Fibroblast of lung (primary cell): ENCODE data around the gene PRDX2. TPM values are rescaled to one million over a fixed set of nuclear protein-coding genes. Genes with fewer than 3 reads are reported as not detected.
A peak's percentile ranks its signal among the peaks of the same experiment; 100 is the strongest.

ENCODE experiments used
- DNase-seq, 2 donors: peaks; one replicate each; pipeline versions ENCODE4 v3.0.0 to v3.0.0-alpha.2; 2010; ENCODE audit warnings: low read depth in 2 of 2
- H2AFZ ChIP-seq: 2 replicates; pipeline ENCODE4 v1.5.1; 2012; ENCODE audit warnings: low read length, control low read depth, inconsistent platforms
- H3K27ac ChIP-seq: 2 replicates; pipeline ENCODE4 v1.5.1; 2011; ENCODE audit warnings: low read length, control low read depth; ENCODE audit not compliant: insufficient read depth
- H3K27me3 ChIP-seq: 2 replicates; pipeline ENCODE4 v1.5.1; 2011; ENCODE audit warnings: mild to moderate bottlenecking, low read length; ENCODE audit not compliant: control insufficient read depth, insufficient read depth
- H3K36me3 ChIP-seq: 2 replicates; pipeline ENCODE4 v1.5.1; 2011; ENCODE audit warnings: low read length; ENCODE audit not compliant: control insufficient read depth, insufficient read depth
- H3K4me1 ChIP-seq: 2 replicates; pipeline ENCODE4 v1.5.1; 2011; ENCODE audit warnings: low read length; ENCODE audit not compliant: control insufficient read depth, insufficient read depth; ENCODE audit errors: extremely low read depth
- H3K4me2 ChIP-seq: 2 replicates; pipeline ENCODE4 v1.5.1; 2011; ENCODE audit warnings: low read length, control low read depth; ENCODE audit not compliant: insufficient read depth; ENCODE audit errors: extremely low read depth
- H3K4me3 ChIP-seq, 4 experiments: fragments of 200-600 bp in 1 of 4; sonication (generic) in 1 of 4; replicated peaks in 1 of 4; 2 replicates each; pipeline ENCODE4 v1.5.1; 2011 to 2016; ENCODE audit warnings: low read length in 4 of 4, low read depth in 3 of 4, mild to moderate bottlenecking in 3 of 4, control low read depth in 2 of 4, inconsistent platforms in 1 of 4, mixed read lengths in 1 of 4; ENCODE audit not compliant: insufficient read depth in 1 of 4; ENCODE audit errors: control extremely low read depth in 1 of 4
- H3K79me2 ChIP-seq: 2 replicates; pipeline ENCODE4 v1.5.1; 2012; ENCODE audit warnings: mild to moderate bottlenecking, low read length, inconsistent platforms; ENCODE audit not compliant: control insufficient read depth, insufficient read depth
- H3K9ac ChIP-seq: 2 replicates; pipeline ENCODE4 v1.5.1; 2011; ENCODE audit warnings: mild to moderate bottlenecking, low read length, control low read depth; ENCODE audit not compliant: insufficient read depth
- H3K9me3 ChIP-seq: 2 replicates; pipeline ENCODE4 v1.5.1; 2012; ENCODE audit warnings: low read depth, low read length; ENCODE audit not compliant: control insufficient read depth, insufficient read depth
- H4K20me1 ChIP-seq: 2 replicates; pipeline ENCODE4 v1.5.1; 2011; ENCODE audit warnings: low read length; ENCODE audit not compliant: control insufficient read depth, insufficient read depth; ENCODE audit errors: extremely low read depth
- CTCF ChIP-seq, 2 donors: IDR thresholded peaks in 1 of 2; conservative IDR thresholded peaks in 1 of 2; 1 replicate in 1 of 2; 2 replicates in 1 of 2; pipeline ENCODE4 v1.5.1; 2011 to 2012; ENCODE audit warnings: low read length in 2 of 2, control low read depth in 1 of 2, inconsistent platforms in 1 of 2, low read depth in 1 of 2, mild to moderate bottlenecking in 1 of 2
- EZH2 ChIP-seq: IDR thresholded peaks from 2 replicates; pipeline ENCODE4 v1.5.1; 2012; ENCODE audit warnings: low read length, control low read depth, mild to moderate bottlenecking; ENCODE audit errors: missing control alignments
- polyA plus RNA-seq, 2 donors: library from polyadenylated mRNA; depleted of rRNA in 1 of 2; stranded (reverse) in 1 of 2; unstranded in 1 of 2; fragments of >200 nt; gene quantifications; 2 replicates each; pipeline ENCODE4 v1.2.1, GENCODE V29; 2011 to 2012; ENCODE audit warnings: missing spikeins in 1 of 2
- total RNA-seq: library from RNA; depleted of rRNA; stranded (reverse); fragments of >200 nt; gene quantifications from 2 replicates; pipeline ENCODE4 v1.2.1, GENCODE V29; 2014

Gene PRDX2
- total and polyA plus RNA-seq, 2 donors (not counting 1 experiment from before 2014, with no cell fraction given), result 186 to 228 TPM

- H3K4me3 ChIP-seq, result peak overlapping the region; percentile 39 to 57 (median 46)
- H3K79me2 ChIP-seq, result no peaks in the 10 kb centered on the region
- peaks cover 45% of the 10 kb centered on the region for H3K4me1 ChIP-seq
- H3K9ac ChIP-seq, result peak overlapping the region; percentile 76
- H3K9me3 ChIP-seq, result no peaks in the 10 kb centered on the region
- peak overlapping the region; percentile 94 for H3K4me2 ChIP-seq
- TF ChIP-seq CTCF (conservative IDR thresholded peaks at IDR 0.05 in 1 of 2, IDR thresholded peaks at IDR 0.05 in 1 of 2; ENCODE audit: low read depth in 1 of 2, low read length in 2 of 2) (no peak), EZH2 (no peak)
- H3K36me3 ChIP-seq, result no peaks in the 10 kb centered on the region
- no peaks in the 10 kb centered on the region for H4K20me1 ChIP-seq
- no peaks in the 10 kb centered on the region for H3K27me3 ChIP-seq
- H3K27ac ChIP-seq, result peak overlapping the region; percentile 88
- peak overlapping the region; percentile 75 for H2AFZ ChIP-seq
- DNase-seq, result peak; percentile 83 to 85
Observed at GRCh38 chr19:12782424-12783290, 18.9 kb downstream of the PRDX2 start.

GRCh38 chr19:12782174-12782423 lies 19.5 kb downstream of the PRDX2 start:
- Histone ChIP-seq H3K4me3 (peak overlapping the region; percentile 33 to 57 (median 46)), H3K9me3 (no peaks in the 10 kb centered on the region), H2AFZ (peak overlapping the region; percentile 75), H3K79me2 (no peaks in the 10 kb centered on the region), H3K36me3 (no peaks in the 10 kb centered on the region), H3K4me1 (peaks cover 48% of the 10 kb centered on the region), H3K27me3 (no peaks in the 10 kb centered on the region), H4K20me1 (no peaks in the 10 kb centered on the region), H3K4me2 (peak overlapping the region; percentile 94), H3K9ac (peak overlapping the region; percentile 76), H3K27ac (peak overlapping the region; percentile 88)
- no peak for DNase-seq
- TF ChIP-seq CTCF (conservative IDR thresholded peaks at IDR 0.05 in 1 of 2, IDR thresholded peaks at IDR 0.05 in 1 of 2; ENCODE audit: low read depth in 1 of 2, low read length in 2 of 2) (no peak), EZH2 (no peak)

GRCh38 chr19:12779162-12779993 lies 22.2 kb downstream of the PRDX2 start:
- H3K4me2 ChIP-seq, result peak overlapping the region; percentile 96
- TF ChIP-seq CTCF (conservative IDR thresholded peaks at IDR 0.05 in 1 of 2, IDR thresholded peaks at IDR 0.05 in 1 of 2; ENCODE audit: low read depth in 1 of 2, low read length in 2 of 2), result no peak
- TF ChIP-seq EZH2, result no peak
- H3K9me3 ChIP-seq, result no peaks in the 10 kb centered on the region
- peaks cover 46% of the 10 kb centered on the region for H3K4me1 ChIP-seq
- no peaks in the 10 kb centered on the region for H3K36me3 ChIP-seq
- H4K20me1 ChIP-seq, result no peaks in the 10 kb centered on the region
- H3K27me3 ChIP-seq, result no peaks in the 10 kb centered on the region
- H3K4me3 ChIP-seq, result peak overlapping the region in 3 of 4 experiments; percentile 52 to 70 (median 59)
- H3K27ac ChIP-seq, result peak overlapping the region; percentile 94
- H2AFZ ChIP-seq, result no peak overlapping the region
- no peaks in the 10 kb centered on the region for H3K79me2 ChIP-seq
- H3K9ac ChIP-seq, result peak overlapping the region; percentile 87
- peak; percentile 85 to 93 for DNase-seq
